HG03060 (cell line): Measurements from ENCODE around the gene SPOP.

ENCODE experiments used
- ATAC-seq: cut with Tn5 transposase; IDR thresholded peaks from one replicate; pipeline ENCODE4 v1.9.1; 2021; ENCODE audit warnings: low read depth, moderate number of reproducible peaks; ENCODE audit not compliant: unreplicated experiment

The SPOP gene

DNA sequence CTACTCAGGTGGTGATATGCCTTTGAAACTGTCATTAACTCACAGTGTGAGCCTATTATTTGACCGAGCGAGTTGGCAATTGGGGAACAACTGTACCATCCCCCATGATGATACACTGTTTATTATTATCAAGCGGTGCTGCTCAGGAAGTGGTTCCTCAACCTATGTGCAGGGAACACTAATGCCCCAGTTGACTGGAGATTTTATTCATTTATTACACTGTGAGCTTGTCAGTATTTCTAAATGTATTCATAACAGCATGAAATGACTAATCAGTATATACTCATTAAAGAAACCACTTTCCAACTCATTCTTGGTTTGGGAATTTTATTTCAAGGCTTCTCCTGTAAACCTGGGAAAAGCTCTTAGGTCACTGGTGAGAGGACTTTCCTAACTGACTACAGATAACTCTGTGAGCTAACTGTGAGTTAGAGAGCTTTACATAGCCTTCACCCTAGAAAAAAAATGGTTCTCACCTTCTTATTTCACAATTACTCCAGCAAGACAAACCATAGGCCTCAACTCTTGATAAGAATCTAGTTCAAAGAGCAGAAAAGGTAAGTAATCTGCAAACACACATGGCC, 59.8 kb downstream of the SPOP start:
- ATAC-seq: no peak

DNA sequence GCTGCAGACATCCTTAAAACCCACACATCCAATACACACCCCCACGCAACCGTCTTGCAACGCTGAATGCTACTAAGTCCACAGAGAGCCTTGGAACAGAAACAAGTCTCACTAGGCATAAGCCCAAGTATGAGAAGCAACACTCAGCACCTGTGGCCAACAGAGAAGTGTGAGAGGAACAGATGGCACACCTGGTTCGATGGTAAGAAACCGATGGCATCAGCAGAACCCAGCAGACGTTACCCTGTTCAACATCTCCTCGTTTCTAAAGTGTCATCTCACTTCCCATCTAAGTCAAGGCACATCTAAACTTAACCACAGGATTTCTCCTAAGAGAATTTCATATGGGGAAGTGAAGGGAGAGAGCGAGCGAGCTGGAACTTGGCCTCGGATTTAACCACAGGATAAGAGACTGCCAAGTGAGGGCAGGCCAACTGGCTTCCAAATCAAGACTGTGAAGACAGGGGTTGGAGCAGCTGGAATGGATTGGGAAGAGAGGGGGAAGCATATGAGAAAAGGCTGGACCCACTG, 61.2 kb downstream of the SPOP start:
- ATAC-seq: no peak

DNA sequence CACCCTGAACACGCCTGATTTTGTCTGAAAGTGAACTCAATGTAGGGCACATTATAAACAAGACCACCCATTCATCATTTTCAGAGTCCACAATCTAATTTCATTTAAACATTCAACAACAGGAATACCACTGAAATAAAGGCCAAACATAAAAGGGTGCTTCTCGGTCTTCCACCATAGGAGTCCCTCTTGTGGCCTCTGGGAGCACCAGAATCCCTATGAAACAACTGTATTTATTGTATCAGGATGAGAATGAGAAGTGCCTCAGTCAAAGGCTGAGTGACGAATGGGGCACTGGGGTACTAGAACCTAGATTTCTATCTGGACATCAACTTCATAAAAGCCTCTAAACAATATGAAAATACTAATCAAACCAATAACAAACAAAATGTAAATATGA, 61.8 kb downstream of the SPOP start:
- no peak for ATAC-seq

DNA sequence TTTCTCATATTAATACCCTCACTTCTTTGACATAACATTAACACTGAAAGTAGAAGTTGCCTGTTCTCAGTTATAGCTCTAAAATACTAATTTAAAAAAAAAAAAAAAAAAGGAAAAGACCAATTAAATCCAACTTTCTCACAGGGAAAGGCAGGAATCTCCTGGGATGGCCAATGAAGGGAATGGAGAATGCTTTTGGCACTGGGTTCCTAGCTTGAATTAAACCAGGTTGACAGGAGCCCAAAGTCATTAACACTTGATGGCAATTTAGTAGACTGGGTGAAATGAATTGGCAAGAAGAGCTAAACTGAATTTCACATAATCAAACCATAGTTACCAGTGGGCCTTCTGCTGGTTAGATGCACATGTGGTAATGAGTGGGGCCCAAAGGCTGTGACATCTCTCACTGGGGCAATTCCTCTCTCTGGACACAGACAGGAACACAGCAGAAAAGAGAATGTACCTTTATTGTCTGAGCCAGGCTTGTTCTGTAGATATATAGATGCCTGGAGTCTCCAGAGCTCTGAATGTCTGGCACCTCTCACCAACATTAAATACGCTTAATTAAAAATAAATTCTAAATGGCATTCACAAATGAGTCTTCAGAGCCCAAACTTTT, 64.6 kb downstream of the SPOP start:
- ATAC-seq: no peak

DNA sequence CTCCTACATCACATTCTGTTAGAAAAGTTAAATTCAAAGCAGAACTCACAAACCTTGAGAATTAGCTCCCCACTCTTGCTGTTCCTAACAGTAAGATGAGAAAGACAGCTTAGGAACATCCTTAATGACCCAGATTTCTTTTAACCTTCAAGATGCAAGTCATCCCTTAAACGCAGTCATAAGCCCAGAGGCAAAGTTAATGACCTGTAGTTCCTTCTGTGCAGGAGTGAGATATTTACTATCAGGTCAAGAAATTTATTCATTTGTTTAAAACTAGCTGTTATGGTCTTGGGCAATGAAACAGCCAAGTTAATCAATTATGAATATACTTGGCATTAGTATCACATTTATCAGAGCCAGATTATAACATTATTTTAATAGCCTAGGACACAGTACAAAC, 65.2 kb downstream of the SPOP start:
- no peak for ATAC-seq

DNA sequence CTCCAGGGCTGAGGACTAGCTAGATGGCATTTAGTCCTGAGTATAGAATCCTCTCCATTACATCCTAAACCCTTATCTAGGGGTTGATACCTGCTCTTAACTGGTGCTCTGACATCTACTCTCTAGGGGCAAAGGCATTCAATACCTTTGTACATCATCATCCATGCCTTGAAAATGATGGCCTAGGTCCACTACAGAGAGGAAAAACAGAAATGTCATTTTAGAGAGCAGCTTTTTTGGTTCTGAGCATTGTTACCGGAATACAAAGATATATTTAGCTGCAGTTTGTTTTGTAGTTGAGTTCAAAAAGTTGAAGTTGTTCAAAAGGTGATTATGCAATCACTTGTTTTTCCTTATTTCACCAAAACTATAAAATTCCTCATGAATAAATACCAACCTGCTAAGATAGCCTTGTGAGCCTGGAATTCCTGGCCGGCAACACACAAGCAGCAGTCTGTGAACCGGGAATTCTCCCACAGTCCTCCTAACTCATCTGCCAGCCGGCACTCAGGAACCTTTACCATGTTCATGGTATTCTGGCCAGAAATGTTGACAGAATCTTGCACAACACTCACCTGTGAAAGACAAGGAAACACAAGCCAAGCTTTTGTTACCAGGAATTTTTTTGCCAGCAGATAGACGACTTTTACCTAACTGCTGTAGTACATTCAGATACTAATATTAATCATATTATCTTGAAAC, 66.9 kb downstream of the SPOP start:
- ATAC-seq: no peak

DNA sequence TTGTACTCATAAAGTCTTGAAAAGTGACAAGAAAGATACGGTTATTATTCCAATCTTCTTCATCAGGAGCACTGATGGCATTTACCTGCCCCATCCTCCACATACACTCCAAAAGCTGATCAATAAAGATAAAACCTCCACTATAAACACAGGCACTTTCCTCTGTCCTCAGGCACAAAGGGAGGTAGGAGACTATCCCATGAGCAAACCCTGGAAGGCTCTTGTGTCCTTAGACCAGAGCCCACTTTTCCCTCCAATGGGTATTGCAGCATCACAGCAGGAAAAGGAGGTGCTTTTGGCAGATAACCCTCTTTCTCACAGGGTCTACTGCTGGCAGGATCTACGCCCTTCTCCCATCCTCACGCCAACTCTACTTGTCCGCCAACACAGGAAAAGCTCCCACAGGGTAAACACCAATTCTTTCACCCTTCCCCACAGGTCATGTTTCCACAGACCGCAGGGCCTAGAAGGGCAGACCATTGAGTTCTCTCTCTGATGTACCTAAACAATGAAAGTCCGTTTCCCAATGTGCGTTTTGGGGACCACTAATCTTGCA, 73.5 kb downstream of the SPOP start:
- no peak for ATAC-seq

DNA sequence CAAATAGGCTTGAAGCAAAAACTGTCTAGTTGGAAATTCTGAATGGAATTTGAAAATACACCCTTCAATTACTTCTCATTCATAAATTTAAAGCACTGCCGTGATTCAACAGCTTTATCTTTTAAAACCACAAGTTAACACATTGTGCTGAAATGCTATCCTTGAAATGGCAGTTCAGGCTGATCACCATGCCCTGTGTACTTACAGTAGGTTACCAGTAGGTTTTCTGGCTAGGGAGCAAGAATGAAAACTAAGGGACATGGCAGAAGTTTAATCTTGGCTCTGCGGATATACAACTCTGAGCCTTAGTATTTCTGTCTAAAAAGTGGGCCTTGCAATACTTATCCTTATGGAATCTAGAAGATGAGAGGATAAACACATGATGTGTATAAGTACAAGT, 74.2 kb downstream of the SPOP start:
- no peak for ATAC-seq

DNA sequence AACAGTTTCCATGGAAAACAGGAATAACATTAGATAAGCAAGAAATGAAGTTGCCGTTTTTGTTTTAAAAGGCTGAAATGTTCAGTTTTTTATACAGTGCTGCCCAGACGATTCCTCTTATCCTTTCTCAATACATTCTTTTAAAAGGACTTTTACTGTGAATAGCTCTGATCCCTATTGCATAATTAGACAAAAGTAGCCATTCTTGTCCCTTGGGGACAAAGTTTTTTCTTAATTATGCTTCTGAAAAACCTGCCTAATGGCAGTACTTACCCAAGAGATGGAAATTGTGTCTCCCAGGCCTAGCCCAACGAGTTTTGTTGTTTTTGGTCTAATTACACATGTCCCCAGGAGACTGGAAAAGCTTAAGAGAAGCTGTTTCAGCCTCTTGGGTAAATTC, 74.7 kb downstream of the SPOP start:
- no peak for ATAC-seq

DNA sequence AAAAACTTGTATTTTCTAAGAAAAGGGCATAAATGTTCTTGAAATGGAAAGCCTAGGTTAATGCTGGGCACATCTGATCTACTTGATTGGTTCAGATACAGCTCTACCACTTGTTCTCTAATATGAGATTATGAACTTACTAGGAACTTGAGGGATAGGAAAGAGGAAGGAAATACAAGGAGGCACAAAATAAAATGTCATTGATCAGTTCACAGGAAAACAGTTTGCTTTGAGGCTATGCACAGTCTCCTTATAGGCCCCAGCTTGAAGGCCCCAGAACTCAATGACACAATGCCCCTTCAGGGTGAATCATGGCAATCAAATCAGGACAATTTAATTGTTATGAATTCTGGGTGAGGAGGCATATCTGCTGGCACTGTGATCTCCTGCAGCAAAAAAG, 75.1 kb downstream of the SPOP start:
- no peak for ATAC-seq

DNA sequence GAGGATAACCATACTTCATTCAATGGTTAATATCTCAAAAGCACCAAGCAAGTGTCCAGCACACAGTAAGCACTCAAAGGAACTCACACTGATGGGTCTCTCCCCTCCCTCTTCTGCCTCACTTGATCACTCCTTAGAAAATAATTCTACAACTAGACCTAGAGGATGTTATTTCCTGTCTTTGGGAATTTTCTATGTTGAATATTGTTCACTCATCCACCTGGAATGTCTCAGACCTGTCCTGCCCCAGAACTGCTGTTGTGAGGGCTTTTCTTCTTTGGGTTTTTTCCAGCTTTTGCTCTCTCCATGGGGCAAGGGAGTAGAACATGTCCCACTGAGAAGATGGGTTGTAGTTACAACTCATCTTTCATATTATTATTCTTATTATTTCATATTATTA, 76.9 kb downstream of the SPOP start:
- no peak for ATAC-seq

DNA sequence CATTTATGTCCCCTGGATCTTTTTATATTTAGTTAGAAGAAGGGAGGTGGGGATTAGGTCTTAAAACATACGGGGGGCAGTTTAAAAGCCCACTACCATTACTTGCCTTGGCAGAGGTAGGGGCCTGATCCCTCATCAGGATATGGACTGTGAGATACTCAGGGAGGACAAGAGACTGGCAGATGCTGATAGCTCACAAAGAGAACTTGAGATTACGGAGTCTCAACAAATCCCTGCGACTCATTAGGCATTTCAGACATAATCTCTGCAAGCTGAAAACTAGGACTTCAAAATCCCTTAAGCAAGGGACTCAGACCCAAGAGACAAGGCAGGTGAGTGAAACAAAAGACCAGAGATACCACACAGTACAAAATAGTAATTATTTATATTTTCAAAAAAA, 79.0 kb downstream of the SPOP start:
- no peak for ATAC-seq

DNA sequence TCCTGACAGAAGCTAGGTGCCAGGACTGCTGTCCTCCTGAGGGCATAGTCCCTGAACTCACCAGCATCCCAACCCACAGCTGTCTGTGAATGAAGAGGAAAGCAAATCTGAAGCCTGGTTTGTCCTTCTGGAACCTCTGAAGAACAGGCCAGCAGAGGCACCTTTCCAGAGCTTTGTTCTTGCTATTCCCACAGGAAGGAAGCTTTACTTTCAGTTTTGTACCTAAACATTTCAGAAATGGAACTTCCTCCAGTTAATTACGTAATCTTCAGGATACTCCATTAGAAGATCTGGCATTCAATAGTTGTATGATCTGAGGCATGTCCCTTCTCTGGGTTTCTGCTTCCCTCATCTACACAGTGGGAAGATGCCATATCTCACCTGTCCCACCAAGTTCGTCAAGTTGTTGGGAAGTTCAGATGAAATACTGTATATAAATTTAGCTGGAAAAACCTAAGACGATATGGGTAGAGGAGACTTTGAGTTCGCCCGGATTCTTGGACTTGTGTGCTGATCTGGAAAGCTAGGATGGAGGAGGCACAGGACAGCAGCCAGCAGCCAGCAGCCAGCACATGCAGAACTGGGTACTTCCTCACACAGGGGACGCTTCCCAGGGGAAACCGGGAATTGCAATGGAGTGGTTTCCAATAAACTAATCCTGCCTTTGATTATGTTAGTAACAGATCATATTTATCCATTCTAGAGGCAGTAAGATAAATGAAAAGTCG, 79.8 kb downstream of the SPOP start:
- no peak for ATAC-seq

DNA sequence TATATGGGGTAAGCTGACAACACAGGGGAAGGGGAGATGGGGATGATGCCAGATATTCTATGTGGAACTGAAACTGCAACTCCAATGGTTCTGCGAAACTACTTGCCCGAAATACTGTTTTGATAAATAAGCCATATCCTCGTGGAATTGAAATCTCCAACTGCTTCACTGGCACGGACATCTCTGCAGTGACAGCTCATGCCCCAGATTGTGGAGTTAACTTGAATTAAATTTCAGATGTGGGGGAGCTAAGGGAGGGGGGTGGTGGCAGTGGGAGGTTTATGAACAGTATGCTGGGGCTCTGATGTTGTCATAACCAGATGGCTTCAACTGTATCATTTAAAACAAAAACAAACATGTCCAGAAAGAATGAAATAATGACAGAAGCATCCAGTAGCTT, 80.5 kb downstream of the SPOP start:
- ATAC-seq: no peak

DNA sequence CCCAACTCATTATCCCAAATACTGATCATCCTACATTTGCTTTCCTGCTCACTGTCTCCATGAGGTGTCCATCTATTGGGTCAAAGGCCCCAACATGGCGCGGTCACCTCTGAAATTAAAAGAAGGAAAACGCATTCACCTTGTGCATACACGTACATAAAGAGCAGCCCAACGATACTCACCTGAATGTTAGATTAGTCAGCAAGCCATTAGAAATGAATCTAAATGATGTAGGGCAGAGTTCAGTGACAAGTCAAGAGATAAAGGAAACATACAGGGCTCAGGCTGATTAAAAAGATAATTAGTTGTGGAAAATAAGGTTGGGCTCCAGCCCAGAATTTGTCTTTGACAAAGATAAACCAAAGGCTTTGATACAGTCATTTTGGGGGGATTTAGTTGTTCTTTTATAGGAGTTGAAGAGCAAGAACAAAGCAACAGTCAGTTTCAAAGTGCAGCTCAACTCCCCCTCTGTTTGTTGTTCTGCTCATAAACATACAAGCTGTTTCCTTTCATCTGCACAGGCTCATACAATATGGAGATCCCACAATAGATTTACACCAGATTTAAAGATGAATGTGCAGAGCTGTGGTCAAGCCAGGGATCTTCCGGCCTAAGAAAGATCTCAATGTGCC, 81.2 kb downstream of the SPOP start:
- no peak for ATAC-seq

DNA sequence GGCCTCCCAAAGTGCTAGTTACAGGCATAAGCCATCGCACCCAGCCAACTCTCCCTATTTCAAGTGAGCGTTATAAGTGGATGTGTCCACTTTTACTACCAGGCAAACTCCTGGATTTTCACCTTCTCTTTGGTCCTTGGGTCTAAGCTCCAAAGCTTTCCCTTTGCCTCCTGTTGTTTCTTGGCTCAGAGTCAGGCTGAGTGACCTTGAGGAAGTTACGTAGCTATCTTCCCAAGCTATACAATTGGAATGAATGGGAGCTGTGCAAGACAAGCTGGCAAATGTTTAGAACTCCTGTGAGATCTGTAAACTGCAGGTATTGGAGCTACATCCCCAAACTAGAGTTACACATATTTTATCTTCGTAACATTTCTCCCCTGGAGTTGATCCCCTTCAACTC, 81.9 kb downstream of the SPOP start:
- no peak for ATAC-seq

DNA sequence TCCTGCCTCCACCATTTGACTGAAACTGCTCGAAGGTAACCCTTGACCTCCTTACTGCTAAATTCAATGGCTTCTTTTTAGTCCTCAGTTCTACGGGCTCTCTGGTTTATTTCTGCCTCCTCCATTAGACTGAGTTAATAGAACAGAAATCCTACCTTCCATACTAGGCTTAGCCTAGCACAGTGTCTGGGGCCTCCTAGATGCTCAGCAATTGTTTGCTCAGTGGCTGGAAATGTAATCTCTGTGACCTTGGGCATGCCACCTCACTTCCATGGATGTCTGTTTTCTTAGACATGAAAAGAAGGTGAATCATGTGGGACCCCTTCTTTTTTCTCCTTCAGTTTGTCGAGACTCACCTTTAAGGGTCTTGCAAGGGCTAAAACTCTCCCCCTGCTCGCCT, 82.6 kb downstream of the SPOP start:
- ATAC-seq: no peak

DNA sequence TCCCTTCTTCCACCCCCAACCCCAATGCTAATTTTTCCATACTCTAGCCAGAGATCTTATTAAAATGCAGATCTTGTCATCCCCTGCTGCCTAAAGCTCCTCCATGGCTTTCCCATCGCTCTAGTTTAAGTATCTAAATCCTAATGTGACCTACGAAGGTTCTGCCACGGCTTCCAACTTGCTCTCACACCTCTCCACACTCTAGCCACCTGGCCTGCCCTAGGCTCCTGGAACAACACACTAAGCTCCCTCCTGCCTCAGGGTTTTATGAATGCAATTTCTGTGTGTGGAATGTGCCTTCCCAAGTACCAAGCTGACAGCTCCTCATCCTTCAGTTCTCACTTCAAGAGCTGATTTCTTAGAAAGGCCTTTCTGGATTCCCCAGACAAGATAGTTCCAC, 85.6 kb downstream of the SPOP start:
- ATAC-seq: no peak

DNA sequence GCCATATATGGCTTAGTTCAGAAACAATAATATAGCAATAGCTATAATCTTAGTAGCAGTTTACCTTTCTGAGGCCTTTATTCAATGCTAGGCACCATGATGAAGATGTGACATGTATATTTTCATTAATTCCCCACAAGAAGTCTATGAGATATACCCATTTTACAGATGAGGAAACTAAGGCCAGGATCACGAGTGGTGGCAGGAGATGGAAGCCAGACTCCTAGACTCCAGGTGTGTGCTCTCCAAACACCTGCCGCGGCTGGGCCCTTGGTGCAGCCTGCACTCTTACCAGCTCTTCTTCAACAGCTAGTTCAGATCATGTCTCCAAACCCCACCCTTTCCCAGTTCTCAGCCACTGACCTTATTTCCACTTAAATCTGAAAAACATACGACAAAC, 87.0 kb downstream of the SPOP start:
- ATAC-seq: no peak

DNA sequence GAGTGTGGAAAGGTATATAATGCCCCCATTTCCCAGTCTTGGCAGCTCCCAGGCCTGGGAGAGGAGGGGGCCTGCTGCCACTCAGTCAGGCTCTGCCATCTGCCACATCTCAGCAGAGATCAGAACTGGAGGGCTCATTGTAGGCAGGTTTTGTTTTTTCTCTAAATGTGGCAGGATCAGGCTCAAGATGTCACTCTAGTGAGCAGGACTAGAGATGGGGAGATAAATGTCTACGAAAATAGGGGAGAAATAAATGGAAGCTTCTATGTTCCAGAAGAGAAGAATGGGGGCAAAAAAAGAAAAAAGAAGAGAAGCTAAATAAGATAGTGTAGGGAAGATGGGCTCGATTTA, 88.3 kb downstream of the SPOP start:
- ATAC-seq: no peak
